Testis (tissue), 2 donors: ENCODE results near the gene INO80.

Experiments
- CTCF ChIP-seq, 3 experiments: fragments of 450-650 bp in 2 of 3; fragments of 200-600 bp in 1 of 3; sonication (generic) in 1 of 3; IDR thresholded peaks; one replicate each; pipeline ENCODE4 v1.5.1; 2016 to 2019; ENCODE audit warnings: antibody characterized with exemption in 3 of 3, mild to moderate bottlenecking in 2 of 3, moderate library complexity in 1 of 3
- POLR2A ChIP-seq: fragments of 450-650 bp; IDR thresholded peaks from one replicate; pipeline ENCODE4 v1.6.1; 2017; ENCODE audit warnings: antibody characterized with exemption, mild to moderate bottlenecking, moderate library complexity

- TF ChIP-seq CTCF (IDR thresholded peaks at IDR 0.05) = no peak
- no peak for TF ChIP-seq POLR2A
Measured at GRCh38 chr15:41013691-41014414, 102.2 kb downstream of the INO80 start.
